K562 (cell line): ENCODE data around the gene CBY3. TPM values are rescaled to one million over a fixed set of nuclear protein-coding genes. Genes with fewer than 3 reads are reported as not detected.
A peak's percentile ranks its signal among the peaks of the same experiment; 100 is the strongest.

Experiments
- ATF4 ChIP-seq: fragments of 450-650 bp; formaldehyde crosslinking; IDR thresholded peaks from 2 replicates; pipeline ENCODE4 v1.4.0; 2022; ENCODE audit warnings: mild to moderate bottlenecking, moderate library complexity
- CBX8 ChIP-seq: fragments of 200-600 bp; sonication (generic); IDR thresholded peaks from 2 replicates; pipeline ENCODE4 v1.6.1; 2012; ENCODE audit warnings: borderline replicate concordance, mixed run types, low read depth, mild to moderate bottlenecking, moderate library complexity, mixed read lengths, low read length, control low read depth, inconsistent platforms; ENCODE audit not compliant: poor library complexity, severe bottlenecking; ENCODE audit errors: extremely low read depth
- E2F5 ChIP-seq: sonication (generic); formaldehyde crosslinking; IDR thresholded peaks from 2 replicates; pipeline ENCODE4 v1.8.0; 2022; ENCODE audit warnings: mild to moderate bottlenecking, missing genetic modification reagents
- FOXA3 ChIP-seq, 2 experiments: fragments of 450-650 bp in 1 of 2; sonication (generic) in 1 of 2; formaldehyde crosslinking; IDR thresholded peaks in 1 of 2; conservative IDR thresholded peaks in 1 of 2; 2 replicates each; pipeline versions ENCODE4 v1.4.0 to v1.8.0; 2020 to 2022; ENCODE audit warnings: mild to moderate bottlenecking in 2 of 2, missing genetic modification reagents in 1 of 2
- LARP7 ChIP-seq: fragments of 450-650 bp; IDR thresholded peaks from 2 replicates; pipeline ENCODE4 v1.6.1; 2016
- MYBL2 ChIP-seq, 2 experiments: fragments of 450-650 bp in 1 of 2; sonication (generic) in 1 of 2; formaldehyde crosslinking in 1 of 2; IDR thresholded peaks; 2 replicates each; pipeline versions ENCODE4 v1.6.1 to v1.8.1; 2017 to 2022; ENCODE audit warnings: borderline replicate concordance in 1 of 2, inconsistent platforms in 1 of 2, low read depth in 1 of 2, mild to moderate bottlenecking in 1 of 2, missing genetic modification reagents in 1 of 2, moderate library complexity in 1 of 2
- PHB ChIP-seq: fragments of 250-450 bp; sonication (Bioruptor Pico); IDR thresholded peaks from 2 replicates; pipeline ENCODE4 v1.5.0; 2021
- SRSF3 ChIP-seq: fragments of 200-400 bp; formaldehyde crosslinking; IDR thresholded peaks from 2 replicates; pipeline ENCODE4 v1.6.1; 2016; ENCODE audit warnings: mild to moderate bottlenecking, low read length, moderate library complexity; ENCODE audit not compliant: insufficient read depth
- STAT5B ChIP-seq: fragments of 250-450 bp; sonication (Bioruptor Pico); IDR thresholded peaks from 2 replicates; pipeline ENCODE4 v1.8.0; 2021; ENCODE audit warnings: mild to moderate bottlenecking, inconsistent platforms
- TRIM24 ChIP-seq, 2 experiments: fragments of 450-650 bp; IDR thresholded peaks; 2 replicates each; pipeline ENCODE4 v1.6.1; 2016
- ZNF274 ChIP-seq: IDR thresholded peaks from 2 replicates; pipeline ENCODE4 v1.6.1; 2011; ENCODE audit warnings: low read depth, mild to moderate bottlenecking, low read length, moderate library complexity, borderline replicate concordance
- ZNF639 ChIP-seq, 2 experiments: fragments of 200-800 bp in 1 of 2; sonication (Bioruptor generic) in 1 of 2; sonication (generic) in 1 of 2; formaldehyde crosslinking in 1 of 2; IDR thresholded peaks in 1 of 2; conservative IDR thresholded peaks in 1 of 2; 2 replicates each; pipeline versions ENCODE4 v1.5.0 to v1.6.1; 2016 to 2020; ENCODE audit warnings: missing compliant biosample characterization in 1 of 2, missing genetic modification characterization in 1 of 2, missing genetic modification reagents in 1 of 2
- polyA plus RNA-seq, 8 experiments: library from polyadenylated mRNA; depleted of rRNA in 4 of 8; stranded (reverse) in 5 of 8; unstranded in 3 of 8; fragments of >200 nt; fragmentation: Nextera tagmentation in 2 of 8; fragmentation: Illumina TruSeq in 1 of 8; extraction: Ambion mirVana in 2 of 8; extraction: Trizol in 1 of 8; gene quantifications; 2 replicates each; pipeline versions ENCODE4 v1.2.1 to v1.2.3, GENCODE V29; 2011 to 2014; ENCODE audit warnings: inconsistent platforms in 1 of 8, missing spikeins in 1 of 8
- total RNA-seq, 7 experiments: library from RNA; depleted of rRNA in 6 of 7; stranded (reverse); fragments of >200 nt in 6 of 7; fragmentation: Illumina TruSeq in 2 of 7; extraction: Trizol in 2 of 7; gene quantifications; 2 replicates each; pipeline versions ENCODE4 v1.2.1 to v1.2.3, GENCODE V29; 2011 to 2021; ENCODE audit warnings: low replicate concordance in 1 of 7
- TF ChIP-seq, protein P1 (sequence below): sonication (generic); formaldehyde crosslinking; IDR thresholded peaks from 2 replicates; pipeline ENCODE4 v1.8.0; 2022; ENCODE audit warnings: mild to moderate bottlenecking, low read depth, missing genetic modification reagents
- TF ChIP-seq, protein P2 (sequence below): fragments of 250-450 bp; sonication (Bioruptor Pico); IDR thresholded peaks from 2 replicates; pipeline ENCODE4 v1.4.0; 2020; ENCODE audit warnings: mild to moderate bottlenecking, moderate library complexity

Gene CBY3
- total and polyA plus RNA-seq, 9 of the 15 experiments (the other 6 are each of a cell fraction or from before 2014, with no cell fraction given) = not detected

DNA sequence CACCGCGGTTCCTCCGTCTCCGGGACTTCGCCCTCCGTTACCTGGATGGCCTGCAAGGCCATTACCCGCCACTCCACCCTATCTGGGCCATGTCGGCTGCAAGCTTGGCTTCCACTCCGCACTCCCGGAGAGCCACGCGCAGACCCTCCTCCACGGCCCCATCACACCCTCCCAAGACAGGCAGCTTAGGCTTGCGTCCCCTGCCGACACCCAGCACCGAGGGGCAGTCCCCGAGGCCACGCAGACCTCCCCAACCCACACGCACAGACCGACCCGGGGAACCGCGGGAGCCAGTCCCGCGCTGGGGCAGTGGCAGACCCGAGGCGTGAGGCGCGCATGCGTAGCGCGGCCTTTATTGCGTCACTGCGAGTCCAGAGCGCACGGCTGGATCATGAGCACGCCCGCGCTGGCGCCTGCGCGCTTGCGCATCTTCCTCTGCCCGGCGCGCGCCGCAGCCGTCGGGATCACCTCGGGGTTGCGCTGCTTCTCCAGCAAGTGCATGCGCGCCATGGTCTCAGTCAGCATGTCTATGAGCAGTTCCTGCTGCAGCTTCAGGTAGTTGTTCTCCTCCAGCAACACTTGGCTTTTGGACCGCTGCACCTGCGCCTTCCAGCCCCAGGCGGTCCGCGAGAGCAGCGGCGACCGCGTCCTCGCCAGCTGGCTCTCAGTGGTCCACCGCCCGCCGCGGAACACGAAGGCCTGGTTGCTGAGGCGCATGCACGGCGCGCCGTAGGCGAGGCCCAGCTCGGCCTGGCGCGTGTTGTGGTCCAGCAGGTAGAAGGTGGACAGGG is 2.4 kb downstream of the CBY3 start (continued):
- TF ChIP-seq, protein P1, sequence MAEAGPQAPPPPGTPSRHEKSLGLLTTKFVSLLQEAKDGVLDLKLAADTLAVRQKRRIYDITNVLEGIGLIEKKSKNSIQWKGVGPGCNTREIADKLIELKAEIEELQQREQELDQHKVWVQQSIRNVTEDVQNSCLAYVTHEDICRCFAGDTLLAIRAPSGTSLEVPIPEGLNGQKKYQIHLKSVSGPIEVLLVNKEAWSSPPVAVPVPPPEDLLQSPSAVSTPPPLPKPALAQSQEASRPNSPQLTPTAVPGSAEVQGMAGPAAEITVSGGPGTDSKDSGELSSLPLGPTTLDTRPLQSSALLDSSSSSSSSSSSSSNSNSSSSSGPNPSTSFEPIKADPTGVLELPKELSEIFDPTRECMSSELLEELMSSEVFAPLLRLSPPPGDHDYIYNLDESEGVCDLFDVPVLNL = peak; percentile 86
- TF ChIP-seq MYBL2 (IDR thresholded peaks at IDR 0.05; ENCODE audit: low read depth) (no peak), MYBL2 (CRISPR knock-in tag; IDR thresholded peaks at IDR 0.05; ENCODE audit: borderline replicate concordance) (no peak), E2F5 (CRISPR knock-in tag) (no peak), TRIM24 (IDR thresholded peaks at IDR 0.05) (no peak), ZNF274 (peak; percentile 31; the same call in 1 of the 2 replicates), SRSF3 (no peak), PHB (no peak), LARP7 (peak; percentile 84; the same call in 1 of the 2 replicates), STAT5B (no peak), FOXA3 (CRISPR knock-in tag; conservative IDR thresholded peaks at IDR 0.05 in 1 of 2, IDR thresholded peaks at IDR 0.05 in 1 of 2) (peak in 1 of 2 experiments; percentile 35; a peak in 1 of 4 replicates), ZNF639 (CRISPR knock-in tag; conservative IDR thresholded peaks at IDR 0.05 in 1 of 2, IDR thresholded peaks at IDR 0.05 in 1 of 2) (peak in 1 of 2 experiments; percentile 64; a peak in 2 of 4 replicates), CBX8 (no peak), ATF4 (CRISPR knock-in tag) (0 out of 2 replicates have a peak, but pooled peaks have one; percentile 21)
- TF ChIP-seq, protein P2, sequence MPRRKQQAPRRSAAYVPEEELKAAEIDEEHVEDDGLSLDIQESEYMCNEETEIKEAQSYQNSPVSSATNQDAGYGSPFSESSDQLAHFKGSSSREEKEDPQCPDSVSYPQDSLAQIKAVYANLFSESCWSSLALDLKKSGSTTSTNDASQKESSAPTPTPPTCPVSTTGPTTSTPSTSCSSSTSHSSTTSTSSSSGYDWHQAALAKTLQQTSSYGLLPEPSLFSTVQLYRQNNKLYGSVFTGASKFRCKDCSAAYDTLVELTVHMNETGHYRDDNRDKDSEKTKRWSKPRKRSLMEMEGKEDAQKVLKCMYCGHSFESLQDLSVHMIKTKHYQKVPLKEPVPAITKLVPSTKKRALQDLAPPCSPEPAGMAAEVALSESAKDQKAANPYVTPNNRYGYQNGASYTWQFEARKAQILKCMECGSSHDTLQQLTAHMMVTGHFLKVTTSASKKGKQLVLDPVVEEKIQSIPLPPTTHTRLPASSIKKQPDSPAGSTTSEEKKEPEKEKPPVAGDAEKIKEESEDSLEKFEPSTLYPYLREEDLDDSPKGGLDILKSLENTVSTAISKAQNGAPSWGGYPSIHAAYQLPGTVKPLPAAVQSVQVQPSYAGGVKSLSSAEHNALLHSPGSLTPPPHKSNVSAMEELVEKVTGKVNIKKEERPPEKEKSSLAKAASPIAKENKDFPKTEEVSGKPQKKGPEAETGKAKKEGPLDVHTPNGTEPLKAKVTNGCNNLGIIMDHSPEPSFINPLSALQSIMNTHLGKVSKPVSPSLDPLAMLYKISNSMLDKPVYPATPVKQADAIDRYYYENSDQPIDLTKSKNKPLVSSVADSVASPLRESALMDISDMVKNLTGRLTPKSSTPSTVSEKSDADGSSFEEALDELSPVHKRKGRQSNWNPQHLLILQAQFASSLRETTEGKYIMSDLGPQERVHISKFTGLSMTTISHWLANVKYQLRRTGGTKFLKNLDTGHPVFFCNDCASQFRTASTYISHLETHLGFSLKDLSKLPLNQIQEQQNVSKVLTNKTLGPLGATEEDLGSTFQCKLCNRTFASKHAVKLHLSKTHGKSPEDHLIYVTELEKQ (CRISPR knock-in tag) = no peak
